Left ventricle myocardium inferior (tissue), 1 donor: ENCODE data around the gene ZNF579. TPM values are rescaled to one million over a fixed set of nuclear protein-coding genes. Genes with fewer than 3 reads are reported as not detected.

Experiments used
- DNase-seq: peaks from one replicate; pipeline ENCODE4 v3.0.0-alpha.2; 2020
- H3K27ac ChIP-seq: fragments of 200-600 bp; replicated peaks from 2 replicates; pipeline ENCODE4 v1.8.0; 2021
- H3K27me3 ChIP-seq: fragments of 200-600 bp; 2 replicates; pipeline ENCODE4 v1.8.0; 2021; ENCODE audit warnings: low read depth
- H3K36me3 ChIP-seq: fragments of 200-600 bp; 2 replicates; pipeline ENCODE4 v1.8.0; 2021
- H3K4me1 ChIP-seq: fragments of 200-600 bp; 2 replicates; pipeline ENCODE4 v1.8.0; 2021
- H3K4me3 ChIP-seq: fragments of 200-600 bp; 2 replicates; pipeline ENCODE4 v1.8.0; 2021; ENCODE audit warnings: mild to moderate bottlenecking, moderate library complexity
- H3K9me3 ChIP-seq: fragments of 200-600 bp; replicated peaks from 2 replicates; pipeline ENCODE4 v1.8.0; 2021
- intact Hi-C: fragments of 100-400 bp; cut with micrococcal nuclease; formaldehyde crosslinking; loops from one replicate; pipeline ENCODE4 v1.11.0; 2022
- total RNA-seq: library from RNA; stranded (reverse); fragmentation: NEBNext Ultra II Directional; extraction: Animal tissue kit (Norgen Biotek cat#: 25700); gene quantifications from one replicate; pipeline ENCODE4 v1.2.1, GENCODE V29; 2021
- TF ChIP-seq, protein P1 (sequence below): fragments of 200-600 bp; IDR thresholded peaks from 2 replicates; pipeline ENCODE4 v1.8.0; 2021; ENCODE audit warnings: antibody characterized with exemption, mild to moderate bottlenecking, borderline replicate concordance
- donor health status: DM: no; HTN: yes; CAD: no; lungs with severe emphysema.

Gene ZNF579
- total RNA-seq, 1 donor from 2014 or later, result 11.5 TPM

DNA sequence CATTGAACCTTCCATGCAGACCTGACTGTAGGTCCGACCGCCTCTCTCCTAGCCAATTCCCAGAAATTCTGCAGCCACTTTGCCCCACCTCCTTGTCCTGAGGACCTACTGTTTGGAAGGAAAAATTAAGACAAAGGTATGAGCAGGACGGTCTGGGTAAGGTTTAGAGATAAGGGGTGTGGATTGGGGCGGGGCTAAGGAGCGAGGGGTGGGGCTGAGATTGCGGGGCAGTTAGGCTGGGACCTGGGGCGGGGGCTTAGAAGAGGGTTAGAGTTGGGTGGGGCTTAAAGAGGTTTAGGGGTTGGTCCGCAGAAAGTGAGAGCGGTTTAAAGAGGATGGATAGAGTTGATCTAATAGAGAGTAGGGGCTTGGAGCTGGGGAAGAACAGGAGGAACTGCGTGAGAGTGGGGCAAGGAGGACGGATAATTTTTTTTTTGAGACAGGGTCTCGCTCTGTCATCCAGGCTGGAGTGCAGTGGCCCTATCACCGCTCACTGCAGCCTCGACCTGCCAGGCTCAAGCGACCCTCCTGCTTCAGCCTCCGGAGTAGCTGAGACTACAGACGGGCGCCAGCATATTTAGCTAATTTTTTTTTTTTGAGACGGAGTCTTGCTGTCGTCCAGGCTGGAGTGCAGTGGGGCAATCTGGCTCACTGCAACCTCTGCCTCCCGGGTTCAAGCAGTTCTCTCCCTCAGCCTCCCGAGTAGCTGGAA lies 23.1 kb upstream of the ZNF579 start:
- no peak for DNase-seq
- H3K4me3 ChIP-seq, result peak overlapping the region; percentile 89
- intact Hi-C loops, result no loop called here
- TF ChIP-seq, protein P1, sequence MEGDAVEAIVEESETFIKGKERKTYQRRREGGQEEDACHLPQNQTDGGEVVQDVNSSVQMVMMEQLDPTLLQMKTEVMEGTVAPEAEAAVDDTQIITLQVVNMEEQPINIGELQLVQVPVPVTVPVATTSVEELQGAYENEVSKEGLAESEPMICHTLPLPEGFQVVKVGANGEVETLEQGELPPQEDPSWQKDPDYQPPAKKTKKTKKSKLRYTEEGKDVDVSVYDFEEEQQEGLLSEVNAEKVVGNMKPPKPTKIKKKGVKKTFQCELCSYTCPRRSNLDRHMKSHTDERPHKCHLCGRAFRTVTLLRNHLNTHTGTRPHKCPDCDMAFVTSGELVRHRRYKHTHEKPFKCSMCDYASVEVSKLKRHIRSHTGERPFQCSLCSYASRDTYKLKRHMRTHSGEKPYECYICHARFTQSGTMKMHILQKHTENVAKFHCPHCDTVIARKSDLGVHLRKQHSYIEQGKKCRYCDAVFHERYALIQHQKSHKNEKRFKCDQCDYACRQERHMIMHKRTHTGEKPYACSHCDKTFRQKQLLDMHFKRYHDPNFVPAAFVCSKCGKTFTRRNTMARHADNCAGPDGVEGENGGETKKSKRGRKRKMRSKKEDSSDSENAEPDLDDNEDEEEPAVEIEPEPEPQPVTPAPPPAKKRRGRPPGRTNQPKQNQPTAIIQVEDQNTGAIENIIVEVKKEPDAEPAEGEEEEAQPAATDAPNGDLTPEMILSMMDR, result no peak
- H3K36me3 ChIP-seq, result no peaks in the 10 kb centered on the region
- H3K27ac ChIP-seq, result peak overlapping the region; percentile 98
- H3K9me3 ChIP-seq, result no peaks in the 10 kb centered on the region
- no peaks in the 10 kb centered on the region for H3K27me3 ChIP-seq
- H3K4me1 ChIP-seq, result peaks cover 63% of the 10 kb centered on the region

- no peak for DNase-seq
- Histone ChIP-seq H3K27ac (no peak overlapping the region), H3K36me3 (no peaks in the 10 kb centered on the region), H3K9me3 (no peaks in the 10 kb centered on the region), H3K27me3 (no peaks in the 10 kb centered on the region), H3K4me3 (no peak overlapping the region), H3K4me1 (peaks cover 59% of the 10 kb centered on the region)
- intact Hi-C loops, result no loop called here
- TF ChIP-seq, protein P1, result no peak
Measured at GRCh38 chr19:55603115-55603514, 22.5 kb upstream of the ZNF579 start.

DNA sequence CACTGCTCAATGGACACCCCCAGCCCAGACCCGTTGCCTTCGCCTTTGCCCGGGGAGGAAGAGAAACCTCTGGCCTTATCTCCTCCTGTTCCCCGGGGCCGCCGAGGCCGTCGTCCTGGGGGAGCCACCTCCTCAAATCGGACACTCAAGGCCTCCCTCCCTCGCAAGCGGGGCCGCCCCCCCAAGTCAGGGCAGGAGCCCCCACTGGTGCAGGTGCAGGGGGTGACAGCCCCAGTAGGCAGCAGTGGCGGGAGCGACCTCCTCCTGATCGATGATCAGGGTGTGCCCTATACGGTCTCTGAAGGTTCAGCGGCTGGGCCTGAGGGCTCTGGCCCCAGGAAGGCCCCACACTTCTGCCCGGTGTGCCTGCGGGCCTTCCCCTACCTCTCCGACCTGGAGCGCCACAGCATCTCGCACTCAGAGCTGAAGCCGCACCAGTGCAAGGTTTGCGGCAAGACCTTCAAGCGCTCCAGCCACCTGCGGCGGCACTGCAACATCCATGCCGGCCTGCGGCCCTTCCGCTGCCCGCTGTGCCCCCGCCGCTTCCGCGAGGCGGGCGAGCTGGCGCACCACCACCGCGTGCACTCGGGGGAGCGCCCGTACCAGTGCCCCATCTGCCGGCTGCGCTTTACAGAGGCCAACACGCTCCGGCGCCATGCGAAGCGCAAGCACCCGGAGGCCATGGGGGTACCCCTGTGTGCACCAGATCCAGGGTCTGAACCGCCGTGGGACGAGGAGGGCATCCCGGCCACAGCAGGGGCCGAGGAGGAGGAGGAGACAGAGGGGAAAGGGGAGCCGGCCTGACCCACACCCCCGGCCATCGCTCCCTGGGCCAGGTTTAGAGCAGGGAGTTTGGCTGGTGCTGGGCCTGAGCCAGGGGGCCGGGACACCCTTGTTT lies 21.7 kb upstream of the ZNF579 start:
- Histone ChIP-seq H3K36me3 (peaks cover 2% of the 10 kb centered on the region), H3K27ac (no peak overlapping the region), H3K9me3 (no peaks in the 10 kb centered on the region), H3K27me3 (no peaks in the 10 kb centered on the region), H3K4me1 (peaks cover 51% of the 10 kb centered on the region), H3K4me3 (no peak overlapping the region)
- no peak for DNase-seq
- TF ChIP-seq, protein P1, result no peak
- intact Hi-C loops, result no loop called here

- peak overlapping the region; percentile 83 for H3K4me3 ChIP-seq
- intact Hi-C loops, result no loop called here
- TF ChIP-seq, protein P1, result no peak
- H3K9me3 ChIP-seq, result no peaks in the 10 kb centered on the region
- H3K27ac ChIP-seq, result peak overlapping the region; percentile 99
- no peaks in the 10 kb centered on the region for H3K27me3 ChIP-seq
- DNase-seq, result no peak
- peaks cover 14% of the 10 kb centered on the region for H3K36me3 ChIP-seq
- H3K4me1 ChIP-seq, result peaks cover 41% of the 10 kb centered on the region
Measured at GRCh38 chr19:55601084-55601483, 20.4 kb upstream of the ZNF579 start.

- Histone ChIP-seq H3K27ac (peak overlapping the region; percentile 99), H3K4me1 (peaks cover 41% of the 10 kb centered on the region), H3K4me3 (peak overlapping the region; percentile 83), H3K36me3 (peaks cover 19% of the 10 kb centered on the region), H3K27me3 (no peaks in the 10 kb centered on the region), H3K9me3 (no peaks in the 10 kb centered on the region)
- intact Hi-C loops, result no loop called here
- DNase-seq, result no peak
- TF ChIP-seq, protein P1, result no peak
Measured at GRCh38 chr19:55600662-55601028, 20.0 kb upstream of the ZNF579 start.
